Measurements from ENCODE around the gene B9D1.

Gene B9D1

GRCh38 chr17:19299866-19300265, 62.7 kb downstream of the B9D1 start:
- no peak for DNase-seq
- in situ Hi-C loops (cut with MboI; ENCODE audit: low pct_unique_long_range_greater_than_20kb, low sequenced_read_pairs): no loop called here

DNA sequence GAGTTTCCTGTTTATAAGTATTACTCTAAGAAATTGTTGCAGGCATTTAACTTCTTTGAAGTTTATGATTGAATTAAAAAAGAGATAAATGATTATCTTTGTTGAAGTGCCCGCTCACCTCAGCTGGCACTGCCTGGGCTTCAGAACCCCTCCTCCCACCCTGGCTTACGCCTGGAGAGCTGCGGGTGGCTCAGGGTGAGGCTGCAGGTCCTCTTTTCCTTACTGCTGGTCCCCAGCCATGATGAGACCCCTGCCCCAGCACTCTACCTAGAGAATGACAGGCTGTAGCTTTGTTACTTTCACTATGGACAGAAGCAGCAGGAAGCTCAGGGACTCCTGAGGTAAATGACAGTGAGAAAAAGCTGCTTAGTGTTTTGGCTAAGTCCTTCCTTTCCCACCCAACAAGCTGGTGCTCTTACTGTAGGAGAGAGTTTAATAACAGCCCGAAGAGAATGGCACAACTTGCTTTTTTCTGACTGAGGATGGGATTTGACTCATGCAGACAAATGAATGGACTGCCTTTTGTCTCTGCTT, 63.2 kb downstream of the B9D1 start:
- in situ Hi-C loops (cut with MboI; ENCODE audit: low pct_unique_long_range_greater_than_20kb, low sequenced_read_pairs): no loop called here
- DNase-seq: no peak

- no peak for DNase-seq
- in situ Hi-C loops (cut with MboI; ENCODE audit: low pct_unique_long_range_greater_than_20kb, low sequenced_read_pairs): no loop called here
Observed at GRCh38 chr17:19298569-19299213, 63.8 kb downstream of the B9D1 start.

- DNase-seq: no peak
- in situ Hi-C loops (cut with MboI; ENCODE audit: low pct_unique_long_range_greater_than_20kb, low sequenced_read_pairs): no loop called here
Observed at GRCh38 chr17:19296786-19297778, 65.4 kb downstream of the B9D1 start.

DNA sequence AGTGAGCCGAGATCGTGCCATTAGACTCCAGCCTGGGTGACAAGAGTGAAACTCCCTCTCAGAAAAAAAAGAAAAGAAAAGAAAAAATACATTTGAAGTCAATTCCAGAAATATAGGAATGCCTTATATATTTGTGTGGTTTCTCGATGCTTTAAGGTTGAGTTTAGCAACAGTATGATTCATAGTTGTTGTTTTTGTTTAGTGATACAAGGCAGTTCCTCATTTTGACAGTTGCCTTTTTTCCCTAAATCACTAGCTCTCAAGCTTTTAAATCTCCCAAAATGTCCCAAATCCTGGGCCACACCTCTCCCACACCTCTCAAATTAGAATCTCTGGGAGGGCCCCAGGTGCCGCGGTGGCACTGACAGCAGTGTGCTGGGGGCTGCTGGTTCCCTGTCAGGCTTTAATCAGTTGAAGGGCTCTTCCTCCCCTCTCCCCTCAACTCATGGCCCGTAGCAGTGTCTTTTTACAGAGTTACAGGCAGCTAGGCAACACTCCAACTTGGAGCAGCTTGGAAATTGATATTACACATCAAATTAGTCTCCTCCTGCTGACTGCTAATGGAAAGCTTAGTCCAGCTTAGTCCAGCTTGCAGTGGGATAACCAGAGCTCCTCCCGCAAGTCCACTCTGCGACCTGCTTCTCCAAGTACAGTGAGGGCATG, 66.9 kb downstream of the B9D1 start:
- in situ Hi-C loops (cut with MboI; ENCODE audit: low pct_unique_long_range_greater_than_20kb, low sequenced_read_pairs): no loop called here
- DNase-seq: no peak

DNA sequence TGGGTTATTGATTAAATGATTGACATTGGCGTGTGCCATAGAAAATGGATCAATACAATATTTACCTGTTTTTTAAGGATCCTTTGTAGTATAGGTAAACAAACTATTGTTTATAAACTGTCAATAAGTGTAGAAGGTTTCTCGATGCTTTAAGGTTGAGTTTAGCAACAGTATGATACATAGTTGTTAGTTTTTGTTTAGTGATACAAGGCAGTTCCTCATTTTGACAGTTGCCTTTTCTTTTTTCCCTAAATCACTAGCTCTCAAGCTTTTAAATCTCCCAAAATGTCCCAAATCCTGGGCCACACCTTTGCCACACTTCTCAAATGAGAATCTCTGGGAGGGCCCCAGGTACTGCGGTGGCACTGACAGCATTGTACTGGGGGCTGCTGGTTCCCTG, 68.1 kb downstream of the B9D1 start:
- in situ Hi-C loops (cut with MboI; ENCODE audit: low pct_unique_long_range_greater_than_20kb, low sequenced_read_pairs): no loop called here
- DNase-seq: no peak

Data from KBM-7 (cell line).